ENCODE results near the gene HES7. TPM values are rescaled to one million over a fixed set of nuclear protein-coding genes. Genes with fewer than 3 reads are reported as not detected.

Gene HES7
- total and polyA plus RNA-seq, 7 donors, result 0.16 TPM; not detected in 6

DNA sequence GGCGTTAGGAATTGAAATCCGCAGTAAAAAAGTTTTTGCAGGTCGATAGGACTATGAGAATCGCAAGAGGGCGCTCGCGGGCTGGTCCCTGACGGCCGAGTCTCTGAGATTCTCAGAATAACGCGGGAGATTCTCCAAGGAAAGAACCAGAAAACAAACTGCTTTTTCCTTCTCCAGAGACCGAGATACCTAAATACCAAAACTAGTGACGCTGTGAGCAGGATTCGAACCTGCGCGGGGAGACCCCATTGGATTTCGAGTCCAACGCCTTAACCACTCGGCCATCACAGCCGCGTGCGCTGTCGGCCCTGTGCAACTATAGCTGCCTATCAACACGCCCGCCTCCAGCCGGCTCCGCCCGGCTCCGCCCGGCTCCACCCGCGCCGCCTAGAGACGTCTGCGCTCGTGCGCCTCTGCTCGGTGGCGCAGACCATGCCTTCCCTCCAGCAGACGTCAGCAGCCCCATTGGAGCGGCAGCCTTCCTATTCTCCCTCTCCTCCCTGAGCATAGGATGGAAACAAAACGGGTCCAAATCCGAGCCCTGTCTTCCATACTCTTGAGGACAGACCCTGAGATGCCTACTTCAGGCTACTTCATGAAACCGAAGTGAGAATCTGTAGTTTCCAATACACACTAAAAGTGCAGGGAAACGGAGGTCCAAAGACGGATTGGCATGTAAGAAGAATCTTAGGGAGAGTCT is 14.9 kb upstream of the HES7 start:
- TF ChIP-seq POLR2AphosphoS5 (IDR thresholded peaks at IDR 0.05), result peak; percentile 88 to 92 (median 91)
- TF ChIP-seq, protein P1, sequence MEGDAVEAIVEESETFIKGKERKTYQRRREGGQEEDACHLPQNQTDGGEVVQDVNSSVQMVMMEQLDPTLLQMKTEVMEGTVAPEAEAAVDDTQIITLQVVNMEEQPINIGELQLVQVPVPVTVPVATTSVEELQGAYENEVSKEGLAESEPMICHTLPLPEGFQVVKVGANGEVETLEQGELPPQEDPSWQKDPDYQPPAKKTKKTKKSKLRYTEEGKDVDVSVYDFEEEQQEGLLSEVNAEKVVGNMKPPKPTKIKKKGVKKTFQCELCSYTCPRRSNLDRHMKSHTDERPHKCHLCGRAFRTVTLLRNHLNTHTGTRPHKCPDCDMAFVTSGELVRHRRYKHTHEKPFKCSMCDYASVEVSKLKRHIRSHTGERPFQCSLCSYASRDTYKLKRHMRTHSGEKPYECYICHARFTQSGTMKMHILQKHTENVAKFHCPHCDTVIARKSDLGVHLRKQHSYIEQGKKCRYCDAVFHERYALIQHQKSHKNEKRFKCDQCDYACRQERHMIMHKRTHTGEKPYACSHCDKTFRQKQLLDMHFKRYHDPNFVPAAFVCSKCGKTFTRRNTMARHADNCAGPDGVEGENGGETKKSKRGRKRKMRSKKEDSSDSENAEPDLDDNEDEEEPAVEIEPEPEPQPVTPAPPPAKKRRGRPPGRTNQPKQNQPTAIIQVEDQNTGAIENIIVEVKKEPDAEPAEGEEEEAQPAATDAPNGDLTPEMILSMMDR (IDR thresholded peaks at IDR 0.05), result peak in 3 of 4 experiments; percentile 82 to 98 (median 92)
- TF ChIP-seq EP300 (IDR thresholded peaks at IDR 0.05), result peak in 2 of 4 donors; percentile 46 to 96
- peak; percentile 37 to 60 for TF ChIP-seq POLR2A (IDR thresholded peaks at IDR 0.05)
- DNase-seq, result peak; percentile 98
- Histone ChIP-seq H3K9me3 (no peaks in the 10 kb centered on the region), H3K27me3 (no peaks in the 10 kb centered on the region), H3K4me3 (peak overlapping the region in 3 of 4 donors; percentile 4 to 17 (median 8)), H3K4me1 (peaks cover 0 to 44% (median 29%) of the 10 kb centered on the region in 4 donors), H3K36me3 (peaks cover 43 to 48% (median 44%) of the 10 kb centered on the region in 4 donors), H3K27ac (peak overlapping the region; percentile 85 to 100 (median 94))
- intact Hi-C loops (cut with DNase I), result loop anchor here (1.0 to 10.0 kb wide), 4 partner anchors 20 to 824 kb away; partner anchors contain the start of gene GPS2
- 0 to 1% methylated on average over 46 of the region's 46 CpGs for WGBS, 2 donors

DNA sequence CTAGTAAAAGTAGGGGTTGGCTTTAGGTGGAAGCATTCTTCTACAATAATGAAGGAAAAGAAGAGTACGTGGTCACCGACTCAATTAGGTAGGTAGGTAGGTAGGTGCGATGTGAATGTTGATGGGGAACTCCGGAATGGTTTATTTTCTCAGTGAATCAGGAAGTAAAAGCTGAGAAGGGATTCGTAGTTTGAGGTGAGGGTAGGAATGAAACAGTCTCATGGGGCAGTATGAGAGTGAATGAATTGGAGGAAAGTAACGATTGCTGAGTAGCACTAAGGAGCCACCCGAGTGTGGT is 14.4 kb upstream of the HES7 start:
- intact Hi-C loops (cut with DNase I), result loop anchor here (1.0 to 10.0 kb wide), 4 partner anchors 21 to 824 kb away; partner anchors contain the start of gene GPS2

DNA sequence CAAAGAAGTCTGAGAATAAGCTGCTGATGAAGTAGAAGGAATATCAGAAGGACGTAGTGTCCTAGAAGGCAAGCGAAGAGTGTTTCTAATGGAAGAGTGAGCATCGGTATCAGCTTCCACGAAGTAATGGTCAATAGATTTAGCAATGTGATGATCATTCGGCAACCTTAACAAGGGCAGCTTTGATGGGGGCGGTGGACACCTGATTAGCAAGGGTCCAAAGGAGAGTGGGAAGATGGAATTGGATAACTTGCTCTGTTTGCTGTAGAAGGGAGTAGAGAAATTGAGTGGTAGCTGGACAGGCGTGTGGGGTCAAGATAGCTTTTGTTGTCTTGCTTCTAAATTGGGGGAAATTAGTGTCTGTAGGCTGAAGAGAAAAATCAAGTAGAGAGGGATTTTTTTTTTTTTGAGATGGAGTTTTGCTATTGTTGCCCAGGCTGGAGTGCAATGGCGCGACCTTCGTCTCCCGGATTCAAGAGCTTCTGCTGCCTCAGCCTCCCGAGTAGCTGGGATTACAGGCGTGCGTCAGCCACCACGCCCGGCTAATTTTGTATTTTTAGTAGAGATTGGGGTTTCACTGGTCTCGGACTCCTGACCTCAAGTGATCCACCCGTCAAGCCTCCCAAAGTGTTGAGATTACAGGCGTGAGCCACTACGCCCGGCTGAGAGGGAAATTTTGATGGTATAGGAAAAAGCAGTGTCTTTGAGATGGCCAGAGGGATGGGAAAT is 13.9 kb upstream of the HES7 start:
- peak overlapping the region in 2 of 4 donors; percentile 8 to 17 for H3K4me3 ChIP-seq
- WGBS, 2 donors, result 22 to 23% methylated on average over 21 of the region's 21 CpGs

More for the DNA sequence above, 14.4 kb upstream of the HES7 start:
- H3K36me3 ChIP-seq, result peaks cover 38 to 43% (median 39%) of the 10 kb centered on the region in 4 donors
- 0 to 1% methylated on average over 7 of the region's 7 CpGs for WGBS, 2 donors
- no peak for DNase-seq
- H3K4me1 ChIP-seq, result peaks cover 0 to 44% (median 29%) of the 10 kb centered on the region in 4 donors
- TF ChIP-seq POLR2A (IDR thresholded peaks at IDR 0.05), result no peak
- TF ChIP-seq, protein P1 (IDR thresholded peaks at IDR 0.05), result peak in 1 of 4 experiments; percentile 92
- no peaks in the 10 kb centered on the region for H3K27me3 ChIP-seq
- H3K4me3 ChIP-seq, result peak overlapping the region in 2 of 4 donors; percentile 8 to 17
- H3K27ac ChIP-seq, result peak overlapping the region; percentile 85 to 100 (median 94)
- H3K9me3 ChIP-seq, result no peaks in the 10 kb centered on the region

DNA sequence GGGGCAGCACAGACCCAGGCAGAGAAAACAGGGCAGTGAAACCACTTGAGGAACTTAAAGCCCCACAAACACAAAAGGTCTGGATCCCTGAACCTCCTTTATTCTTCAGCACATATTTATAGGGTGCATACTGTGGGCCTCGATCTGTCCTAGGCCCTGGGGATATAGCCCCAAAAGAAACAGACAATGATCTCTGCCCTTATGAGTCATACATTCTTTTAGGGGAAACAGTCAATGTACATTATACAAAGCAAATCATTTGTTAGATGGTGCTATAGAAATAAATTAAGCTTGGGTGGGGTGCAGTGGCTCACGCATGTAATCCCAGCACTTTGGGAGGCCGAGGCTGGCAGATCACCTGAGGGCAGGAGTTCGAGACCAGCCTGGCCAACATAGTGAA is 10.0 kb upstream of the HES7 start:
- peaks cover 0 to 12% (median 9%) of the 10 kb centered on the region in 4 donors for H3K4me1 ChIP-seq
- DNase-seq, result no peak
- H3K36me3 ChIP-seq, result no peaks in the 10 kb centered on the region
- H3K27me3 ChIP-seq, result peaks cover 0 to 8% (median 0%) of the 10 kb centered on the region in 3 donors
- no peak overlapping the region for H3K27ac ChIP-seq
- no peak for TF ChIP-seq POLR2AphosphoS5 (IDR thresholded peaks at IDR 0.05)
- TF ChIP-seq EP300 (IDR thresholded peaks at IDR 0.05), result no peak
- TF ChIP-seq, protein P1 (IDR thresholded peaks at IDR 0.05), result no peak
- no peak for TF ChIP-seq POLR2A (IDR thresholded peaks at IDR 0.05)
- intact Hi-C loops (cut with DNase I), result loop anchor here (10.0 kb wide), 1 partner anchor 819 kb away; the partner anchor contains the start of gene GPS2
- no peak overlapping the region for H3K4me3 ChIP-seq
- WGBS, 2 donors, result 54 to 81% methylated on average over 4 of the region's 4 CpGs
- H3K9me3 ChIP-seq, result no peaks in the 10 kb centered on the region

More for the DNA sequence above, 13.9 kb upstream of the HES7 start:
- peak; percentile 63 for DNase-seq
- TF ChIP-seq POLR2AphosphoS5 (IDR thresholded peaks at IDR 0.05) (peak in 2 of 4 donors; percentile 5 to 24), POLR2A (IDR thresholded peaks at IDR 0.05) (no peak), EP300 (IDR thresholded peaks at IDR 0.05) (no peak)
- TF ChIP-seq, protein P1 (IDR thresholded peaks at IDR 0.05), result no peak
- Histone ChIP-seq H3K36me3 (peaks cover 33 to 37% (median 34%) of the 10 kb centered on the region in 4 donors), H3K27ac (peak overlapping the region; percentile 85 to 100 (median 94)), H3K27me3 (no peaks in the 10 kb centered on the region), H3K4me1 (peaks cover 0 to 39% (median 29%) of the 10 kb centered on the region in 4 donors), H3K9me3 (no peaks in the 10 kb centered on the region)
- intact Hi-C loops (cut with DNase I), result loop anchor here (1.0 to 10.0 kb wide), 4 partner anchors 21 to 823 kb away; partner anchors contain the start of gene GPS2

Data from sigmoid colon (tissue), 7 donors.